Activated CD8-positive, alpha-beta T cell treated with anti-CD3 and anti-CD28 coated beads for 36 hours (primary cell): ENCODE measurements around the gene FOXO6. TPM values are rescaled to one million over a fixed set of nuclear protein-coding genes. Genes with fewer than 3 reads are reported as not detected.

Experiments
- ATAC-seq: fragments of 200-7000 bp; cut with Tn5 transposase; one replicate; pipeline ENCODE4 v1.10.0; 2021; ENCODE audit warnings: mild to moderate bottlenecking, moderate library complexity
- CTCF ChIA-PET: fragments of 350-600 bp; sonication (Branson Sonifier 250); formaldehyde crosslinking; loops from one replicate; lab custom pipeline; 2021; ENCODE audit warnings: antibody characterized with exemption; lab: Charles Lee
- POLR2A ChIA-PET: fragments of 350-600 bp; sonication (Branson Sonifier 250); formaldehyde crosslinking; loops from one replicate; lab custom pipeline; 2021; ENCODE audit warnings: antibody characterized with exemption; lab: Charles Lee
- DNase-seq: peaks from one replicate; pipeline ENCODE4 v3.0.0-alpha.2; 2020
- H3K27ac Mint-ChIP-seq: one replicate; pipeline ENCODE4 v1.8.0; 2021; ENCODE audit warnings: mild to moderate bottlenecking, mixed read lengths
- H3K27me3 Mint-ChIP-seq: one replicate; pipeline ENCODE4 v1.8.0; 2021; ENCODE audit warnings: mixed read lengths
- H3K36me3 Mint-ChIP-seq: one replicate; pipeline ENCODE4 v1.8.0; 2021; ENCODE audit warnings: low read depth, mixed read lengths
- H3K4me1 Mint-ChIP-seq: one replicate; pipeline ENCODE4 v1.8.0; 2021; ENCODE audit warnings: low read depth, mixed read lengths
- H3K4me3 Mint-ChIP-seq: one replicate; pipeline ENCODE4 v1.8.0; 2021; ENCODE audit warnings: mild to moderate bottlenecking, moderate library complexity, mixed read lengths
- H3K9me3 Mint-ChIP-seq: one replicate; pipeline ENCODE4 v1.8.0; 2021; ENCODE audit warnings: mixed read lengths
- intact Hi-C: fragments of 100-400 bp; cut with micrococcal nuclease; formaldehyde crosslinking; loops from one replicate; pipeline ENCODE4 v1.10.0; 2022
- total RNA-seq, 2 experiments: library from RNA; stranded (reverse); gene quantifications; one replicate each; pipeline ENCODE4 v1.2.3, GENCODE V29; 2021
- TF ChIP-seq, protein P1 (sequence below): fragments of 200-600 bp; IDR thresholded peaks from one replicate; pipeline ENCODE4 v1.8.0; 2022; ENCODE audit warnings: antibody characterized with exemption, mild to moderate bottlenecking

Gene FOXO6
- total RNA-seq, 2 experiments from 2014 or later = 0.49 to 0.68 TPM

- intact Hi-C loops = no loop called here
- CTCF ChIA-PET = no interaction called here
- Mint-ChIP-seq H3K9me3 (no peaks in the 10 kb centered on the region), H3K27me3 (peaks cover 24% of the 10 kb centered on the region), H3K36me3 (no peaks in the 10 kb centered on the region), H3K27ac (no peak overlapping the region), H3K4me3 (no peak overlapping the region), H3K4me1 (no peaks in the 10 kb centered on the region)
- TF ChIP-seq, protein P1, sequence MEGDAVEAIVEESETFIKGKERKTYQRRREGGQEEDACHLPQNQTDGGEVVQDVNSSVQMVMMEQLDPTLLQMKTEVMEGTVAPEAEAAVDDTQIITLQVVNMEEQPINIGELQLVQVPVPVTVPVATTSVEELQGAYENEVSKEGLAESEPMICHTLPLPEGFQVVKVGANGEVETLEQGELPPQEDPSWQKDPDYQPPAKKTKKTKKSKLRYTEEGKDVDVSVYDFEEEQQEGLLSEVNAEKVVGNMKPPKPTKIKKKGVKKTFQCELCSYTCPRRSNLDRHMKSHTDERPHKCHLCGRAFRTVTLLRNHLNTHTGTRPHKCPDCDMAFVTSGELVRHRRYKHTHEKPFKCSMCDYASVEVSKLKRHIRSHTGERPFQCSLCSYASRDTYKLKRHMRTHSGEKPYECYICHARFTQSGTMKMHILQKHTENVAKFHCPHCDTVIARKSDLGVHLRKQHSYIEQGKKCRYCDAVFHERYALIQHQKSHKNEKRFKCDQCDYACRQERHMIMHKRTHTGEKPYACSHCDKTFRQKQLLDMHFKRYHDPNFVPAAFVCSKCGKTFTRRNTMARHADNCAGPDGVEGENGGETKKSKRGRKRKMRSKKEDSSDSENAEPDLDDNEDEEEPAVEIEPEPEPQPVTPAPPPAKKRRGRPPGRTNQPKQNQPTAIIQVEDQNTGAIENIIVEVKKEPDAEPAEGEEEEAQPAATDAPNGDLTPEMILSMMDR = no peak
- POLR2A ChIA-PET = no interaction called here
- ATAC-seq = no peak
- no peak for DNase-seq
These were observed 51.5 kb downstream of the FOXO6 start for GRCh38 chr1:41412748-41413147.

DNA sequence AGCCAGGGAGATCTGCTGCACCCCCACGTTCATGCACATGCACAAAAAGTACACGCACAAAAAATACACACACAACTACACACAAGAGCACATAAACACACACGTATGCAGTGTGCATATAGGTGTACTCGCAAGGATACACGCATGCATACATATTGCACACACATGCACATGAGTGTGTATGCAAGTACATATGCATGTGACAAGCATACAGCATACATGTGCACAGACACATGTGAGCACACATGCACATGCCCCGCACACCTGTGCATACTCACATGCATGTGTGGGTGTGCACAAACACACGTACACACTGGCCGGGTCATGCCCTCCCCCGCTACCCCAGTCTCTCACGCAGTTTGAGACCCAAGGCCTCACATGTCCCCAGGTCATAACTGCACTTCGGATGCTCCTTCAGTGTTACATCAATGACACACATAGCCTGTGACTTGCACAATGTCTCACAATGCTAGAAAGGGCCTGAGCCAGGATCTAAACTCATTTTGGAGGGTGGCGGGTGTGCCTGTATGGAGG lies 52.6 kb downstream of the FOXO6 start:
- Mint-ChIP-seq H3K36me3 (no peaks in the 10 kb centered on the region), H3K4me1 (no peaks in the 10 kb centered on the region), H3K4me3 (no peak overlapping the region), H3K27me3 (peaks cover 18% of the 10 kb centered on the region), H3K27ac (no peak overlapping the region), H3K9me3 (no peaks in the 10 kb centered on the region)
- TF ChIP-seq, protein P1 = no peak
- ChIA-PET CTCF (no interaction called here), POLR2A (interaction anchor here (2.0 kb wide), 1 partner anchor 7 kb away, joined by 5 read pairs; no protein-coding TSS in a partner anchor)
- no peak for DNase-seq
- no peak for ATAC-seq
- intact Hi-C loops = no loop called here

GRCh38 chr1:41414296-41414695 lies 53.1 kb downstream of the FOXO6 start:
- ATAC-seq = no peak
- intact Hi-C loops = no loop called here
- Mint-ChIP-seq H3K36me3 (no peaks in the 10 kb centered on the region), H3K4me1 (no peaks in the 10 kb centered on the region), H3K27me3 (peaks cover 15% of the 10 kb centered on the region), H3K4me3 (no peak overlapping the region), H3K27ac (no peak overlapping the region), H3K9me3 (no peaks in the 10 kb centered on the region)
- TF ChIP-seq, protein P1 = no peak
- CTCF ChIA-PET = interaction anchor here (5.1 kb wide), 1 partner anchor 132 kb away, joined by 65 read pairs; no protein-coding TSS in a partner anchor
- POLR2A ChIA-PET = interaction anchor here (0.7 to 2.0 kb wide), 2 partner anchors 8 to 1791 kb away, joined by 3 to 5 read pairs; no protein-coding TSS in a partner anchor
- DNase-seq = no peak

DNA sequence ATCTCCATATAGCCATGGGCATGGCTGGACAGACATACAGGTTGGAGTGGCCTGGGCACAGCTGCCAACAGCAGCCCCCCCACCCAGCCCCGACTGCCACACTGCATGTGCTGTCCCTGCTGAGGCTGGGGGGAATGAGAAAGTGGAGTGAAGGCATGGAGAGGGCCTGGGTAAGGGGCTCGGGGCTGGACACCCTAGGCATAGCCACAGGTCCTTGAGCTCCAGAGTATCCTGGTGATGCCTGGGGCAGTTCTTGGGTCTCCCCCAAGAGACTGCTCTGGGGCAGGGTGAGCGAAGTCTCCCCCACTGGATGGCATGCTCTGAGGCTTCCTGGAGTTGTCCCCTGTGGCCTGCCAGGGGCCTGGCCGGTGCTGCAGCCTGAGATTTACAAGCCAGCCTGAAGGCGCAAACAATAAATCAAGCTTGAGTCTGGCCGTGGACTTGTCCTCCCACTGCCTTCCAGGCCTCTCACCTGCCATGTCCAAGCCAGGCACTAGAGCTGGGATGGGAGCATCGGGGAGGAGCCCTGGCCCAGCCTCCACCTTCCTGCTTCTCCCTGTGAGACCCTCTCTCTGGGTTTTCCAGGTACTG lies 53.6 kb downstream of the FOXO6 start:
- TF ChIP-seq, protein P1 = no peak
- Mint-ChIP-seq H3K27me3 (peaks cover 11% of the 10 kb centered on the region), H3K4me3 (no peak overlapping the region), H3K4me1 (no peaks in the 10 kb centered on the region), H3K36me3 (no peaks in the 10 kb centered on the region), H3K27ac (no peak overlapping the region), H3K9me3 (no peaks in the 10 kb centered on the region)
- intact Hi-C loops = loop anchor here (5.0 kb wide), 2 partner anchors 93 to 133 kb away; no protein-coding TSS in a partner anchor
- CTCF ChIA-PET = interaction anchor here (1.2 to 5.1 kb wide), 4 partner anchors 19 to 132 kb away, joined by 3 to 65 read pairs (median 6); no protein-coding TSS in a partner anchor
- ATAC-seq = no peak
- DNase-seq = no peak
- POLR2A ChIA-PET = interaction anchor here (0.7 to 2.0 kb wide), 2 partner anchors 8 to 1791 kb away, joined by 3 to 5 read pairs; no protein-coding TSS in a partner anchor

DNA sequence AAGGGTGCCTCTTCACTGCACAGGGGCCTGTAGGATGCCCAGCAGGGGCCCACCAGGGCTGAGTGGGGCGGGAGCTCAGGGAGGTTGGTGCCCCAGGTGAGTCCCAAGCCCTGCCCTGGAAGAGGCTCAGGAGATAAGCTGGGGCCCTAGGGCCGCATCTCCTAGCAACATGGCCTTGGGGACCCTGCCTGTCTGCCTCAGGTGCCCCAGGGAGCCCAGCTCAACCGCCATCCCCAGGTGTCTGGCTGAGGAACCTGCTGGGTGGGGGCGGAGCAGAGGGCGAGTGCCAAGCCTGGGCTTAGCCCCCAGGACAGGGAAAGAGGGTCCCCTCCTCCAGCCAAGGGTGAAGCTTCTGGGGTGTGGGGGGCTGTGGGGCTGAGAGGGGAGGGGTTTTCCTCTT lies 54.8 kb downstream of the FOXO6 start:
- H3K27me3 Mint-ChIP-seq = peaks cover 9% of the 10 kb centered on the region
- no peaks in the 10 kb centered on the region for H3K9me3 Mint-ChIP-seq
- POLR2A ChIA-PET = interaction anchor here (1.3 kb wide), 1 partner anchor 95 kb away, joined by 3 read pairs; no protein-coding TSS in a partner anchor
- no peaks in the 10 kb centered on the region for H3K4me1 Mint-ChIP-seq
- CTCF ChIA-PET = interaction anchor here (0.9 to 5.1 kb wide), 6 partner anchors 16 to 133 kb away, joined by 3 to 65 read pairs (median 4); no protein-coding TSS in a partner anchor
- H3K4me3 Mint-ChIP-seq = no peak overlapping the region
- TF ChIP-seq, protein P1 = no peak
- intact Hi-C loops = loop anchor here (2.0 to 5.0 kb wide), 3 partner anchors 94 to 147 kb away; no protein-coding TSS in a partner anchor
- ATAC-seq (no peak), DNase-seq (no peak)
- H3K36me3 Mint-ChIP-seq = no peaks in the 10 kb centered on the region
- H3K27ac Mint-ChIP-seq = no peak overlapping the region
